ENCODE results near the gene CCDC102A. TPM values are rescaled to one million over a fixed set of nuclear protein-coding genes. Genes with fewer than 3 reads are reported as not detected.
"Not testable (repeated sequence)": the region's sequence is repeated elsewhere in the genome, so short reads cannot be mapped to it uniquely, and the experiment has no call there.

CCDC102A gene
- total RNA-seq, 1 donor = 1.9 TPM

GRCh38 chr16:57509231-57509923 lies 27.0 kb downstream of the CCDC102A start:
- Histone ChIP-seq H3K27me3 (ENCODE audit: insufficient read depth, low read length) (no peaks in the 10 kb centered on the region), H3K4me1 (ENCODE audit: insufficient read depth, low read length) (no peaks in the 10 kb centered on the region), H3K9me3 (ENCODE audit: low read depth, low read length) (no peaks in the 10 kb centered on the region), H3K4me3 (ENCODE audit: low read length) (no peak overlapping the region)

GRCh38 chr16:57508035-57508425 lies 28.3 kb downstream of the CCDC102A start:
- no peak overlapping the region for H3K4me3 ChIP-seq (ENCODE audit: low read length)
- no peaks in the 10 kb centered on the region for H3K4me1 ChIP-seq (ENCODE audit: insufficient read depth, low read length)
- H3K27me3 ChIP-seq (ENCODE audit: insufficient read depth, low read length) = no peaks in the 10 kb centered on the region
- no peaks in the 10 kb centered on the region for H3K9me3 ChIP-seq (ENCODE audit: low read depth, low read length)

GRCh38 chr16:57507136-57508034 lies 29.0 kb downstream of the CCDC102A start:
- Histone ChIP-seq H3K9me3 (ENCODE audit: low read depth, low read length) (no peaks in the 10 kb centered on the region), H3K4me3 (ENCODE audit: low read length) (no peak overlapping the region), H3K4me1 (ENCODE audit: insufficient read depth, low read length) (no peaks in the 10 kb centered on the region), H3K27me3 (ENCODE audit: insufficient read depth, low read length) (no peaks in the 10 kb centered on the region)

GRCh38 chr16:57505169-57505568 lies 31.2 kb downstream of the CCDC102A start:
- Histone ChIP-seq H3K27me3 (ENCODE audit: insufficient read depth, low read length) (no peaks in the 10 kb centered on the region), H3K9me3 (ENCODE audit: low read depth, low read length) (no peaks in the 10 kb centered on the region), H3K4me3 (ENCODE audit: low read length) (no peak overlapping the region), H3K4me1 (ENCODE audit: insufficient read depth, low read length) (no peaks in the 10 kb centered on the region)

- H3K9me3 ChIP-seq (ENCODE audit: low read depth, low read length) = no peaks in the 10 kb centered on the region
- H3K27me3 ChIP-seq (ENCODE audit: insufficient read depth, low read length) = no peaks in the 10 kb centered on the region
- H3K4me1 ChIP-seq (ENCODE audit: insufficient read depth, low read length) = no peaks in the 10 kb centered on the region
- H3K4me3 ChIP-seq (ENCODE audit: low read length) = no peak overlapping the region
Measured at GRCh38 chr16:57504491-57504890, 31.9 kb downstream of the CCDC102A start.

GRCh38 chr16:57504001-57504400 lies 32.4 kb downstream of the CCDC102A start:
- no peaks in the 10 kb centered on the region for H3K4me1 ChIP-seq (ENCODE audit: insufficient read depth, low read length)
- no peak overlapping the region for H3K4me3 ChIP-seq (ENCODE audit: low read length)
- H3K27me3 ChIP-seq (ENCODE audit: insufficient read depth, low read length) = no peaks in the 10 kb centered on the region
- no peaks in the 10 kb centered on the region for H3K9me3 ChIP-seq (ENCODE audit: low read depth, low read length)

GRCh38 chr16:57503366-57503765 lies 33.0 kb downstream of the CCDC102A start:
- no peak overlapping the region for H3K4me3 ChIP-seq (ENCODE audit: low read length)
- no peaks in the 10 kb centered on the region for H3K27me3 ChIP-seq (ENCODE audit: insufficient read depth, low read length)
- H3K9me3 ChIP-seq (ENCODE audit: low read depth, low read length) = no peaks in the 10 kb centered on the region
- no peaks in the 10 kb centered on the region for H3K4me1 ChIP-seq (ENCODE audit: insufficient read depth, low read length)

- no peaks in the 10 kb centered on the region for H3K9me3 ChIP-seq (ENCODE audit: low read depth, low read length)
- no peaks in the 10 kb centered on the region for H3K4me1 ChIP-seq (ENCODE audit: insufficient read depth, low read length)
- no peak overlapping the region for H3K4me3 ChIP-seq (ENCODE audit: low read length)
- no peaks in the 10 kb centered on the region for H3K27me3 ChIP-seq (ENCODE audit: insufficient read depth, low read length)
Measured at GRCh38 chr16:57502048-57502775, 34.2 kb downstream of the CCDC102A start.

GRCh38 chr16:57501492-57501891 lies 34.9 kb downstream of the CCDC102A start:
- no peak overlapping the region for H3K4me3 ChIP-seq (ENCODE audit: low read length)
- H3K27me3 ChIP-seq (ENCODE audit: insufficient read depth, low read length) = no peaks in the 10 kb centered on the region
- H3K9me3 ChIP-seq (ENCODE audit: low read depth, low read length) = no peaks in the 10 kb centered on the region
- no peaks in the 10 kb centered on the region for H3K4me1 ChIP-seq (ENCODE audit: insufficient read depth, low read length)

GRCh38 chr16:57500578-57501111 lies 35.7 kb downstream of the CCDC102A start:
- Histone ChIP-seq H3K27me3 (ENCODE audit: insufficient read depth, low read length) (no peaks in the 10 kb centered on the region), H3K4me3 (ENCODE audit: low read length) (no peak overlapping the region), H3K4me1 (ENCODE audit: insufficient read depth, low read length) (no peaks in the 10 kb centered on the region), H3K9me3 (ENCODE audit: low read depth, low read length) (no peaks in the 10 kb centered on the region)

- not testable (repeated sequence) for H3K9me3 ChIP-seq (ENCODE audit: low read depth, low read length); H3K27me3 ChIP-seq (ENCODE audit: insufficient read depth, low read length); H3K4me1 ChIP-seq (ENCODE audit: insufficient read depth, low read length); H3K4me3 ChIP-seq (ENCODE audit: low read length)
Measured at GRCh38 chr16:57499941-57500340, 36.4 kb downstream of the CCDC102A start.

- H3K4me1 ChIP-seq (ENCODE audit: insufficient read depth, low read length) = no peaks in the 10 kb centered on the region
- H3K9me3 ChIP-seq (ENCODE audit: low read depth, low read length) = no peaks in the 10 kb centered on the region
- H3K27me3 ChIP-seq (ENCODE audit: insufficient read depth, low read length) = no peaks in the 10 kb centered on the region
- H3K4me3 ChIP-seq (ENCODE audit: low read length) = no peak overlapping the region
Measured at GRCh38 chr16:57498031-57498430, 38.3 kb downstream of the CCDC102A start.

- Histone ChIP-seq H3K9me3 (ENCODE audit: low read depth, low read length) (no peaks in the 10 kb centered on the region), H3K27me3 (ENCODE audit: insufficient read depth, low read length) (no peaks in the 10 kb centered on the region), H3K4me3 (ENCODE audit: low read length) (no peak overlapping the region), H3K4me1 (ENCODE audit: insufficient read depth, low read length) (no peaks in the 10 kb centered on the region)
Measured at GRCh38 chr16:57497121-57497520, 39.2 kb downstream of the CCDC102A start.

- no peaks in the 10 kb centered on the region for H3K9me3 ChIP-seq (ENCODE audit: low read depth, low read length)
Measured at GRCh38 chr16:57493767-57494166, 42.6 kb downstream of the CCDC102A start.

GRCh38 chr16:57489229-57489628 lies 47.1 kb downstream of the CCDC102A start:
- Histone ChIP-seq H3K4me3 (ENCODE audit: low read length) (no peak overlapping the region), H3K9me3 (ENCODE audit: low read depth, low read length) (no peaks in the 10 kb centered on the region), H3K4me1 (ENCODE audit: insufficient read depth, low read length) (peaks cover 13% of the 10 kb centered on the region), H3K27me3 (ENCODE audit: insufficient read depth, low read length) (no peaks in the 10 kb centered on the region)

More at GRCh38 chr16:57493767-57494166, 42.6 kb downstream of the CCDC102A start:
- no peak overlapping the region for H3K4me3 ChIP-seq (ENCODE audit: low read length)
- no peaks in the 10 kb centered on the region for H3K4me1 ChIP-seq (ENCODE audit: insufficient read depth, low read length)
- H3K27me3 ChIP-seq (ENCODE audit: insufficient read depth, low read length) = no peaks in the 10 kb centered on the region

Measured in mononuclear cell (primary cell).